Measurements from ENCODE around the gene CUL4B. TPM values are rescaled to one million over a fixed set of nuclear protein-coding genes. Genes with fewer than 3 reads are reported as not detected.
A peak's percentile ranks its signal among the peaks of the same experiment; 100 is the strongest.
"Not testable (repeated sequence)": the region's sequence is repeated elsewhere in the genome, so short reads cannot be mapped to it uniquely, and the experiment has no call there.

The CUL4B gene
- total RNA-seq, 4 donors from 2014 or later, result 42.2 to 60.2 (median 52.3) TPM

GRCh38 chrX:120477453-120477852, 83.3 kb downstream of the CUL4B start:
- H3K9me3 ChIP-seq, result no peaks in the 10 kb centered on the region
- H3K27ac ChIP-seq, result no peak overlapping the region
- H3K4me1 ChIP-seq, result no peaks in the 10 kb centered on the region
- no peak for ATAC-seq
- no peak overlapping the region for H3K4me3 ChIP-seq
- WGBS, 2 donors (ENCODE audit: low coverage in 1 of 2), result 69 to 77% methylated on average over 2 to 3 of the region's 3 CpGs
- TF ChIP-seq POLR2A (IDR thresholded peaks at IDR 0.05) (no peak), EP300 (IDR thresholded peaks at IDR 0.05) (no peak), POLR2AphosphoS5 (IDR thresholded peaks at IDR 0.05) (no peak)
- TF ChIP-seq, protein P1, sequence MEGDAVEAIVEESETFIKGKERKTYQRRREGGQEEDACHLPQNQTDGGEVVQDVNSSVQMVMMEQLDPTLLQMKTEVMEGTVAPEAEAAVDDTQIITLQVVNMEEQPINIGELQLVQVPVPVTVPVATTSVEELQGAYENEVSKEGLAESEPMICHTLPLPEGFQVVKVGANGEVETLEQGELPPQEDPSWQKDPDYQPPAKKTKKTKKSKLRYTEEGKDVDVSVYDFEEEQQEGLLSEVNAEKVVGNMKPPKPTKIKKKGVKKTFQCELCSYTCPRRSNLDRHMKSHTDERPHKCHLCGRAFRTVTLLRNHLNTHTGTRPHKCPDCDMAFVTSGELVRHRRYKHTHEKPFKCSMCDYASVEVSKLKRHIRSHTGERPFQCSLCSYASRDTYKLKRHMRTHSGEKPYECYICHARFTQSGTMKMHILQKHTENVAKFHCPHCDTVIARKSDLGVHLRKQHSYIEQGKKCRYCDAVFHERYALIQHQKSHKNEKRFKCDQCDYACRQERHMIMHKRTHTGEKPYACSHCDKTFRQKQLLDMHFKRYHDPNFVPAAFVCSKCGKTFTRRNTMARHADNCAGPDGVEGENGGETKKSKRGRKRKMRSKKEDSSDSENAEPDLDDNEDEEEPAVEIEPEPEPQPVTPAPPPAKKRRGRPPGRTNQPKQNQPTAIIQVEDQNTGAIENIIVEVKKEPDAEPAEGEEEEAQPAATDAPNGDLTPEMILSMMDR (IDR thresholded peaks at IDR 0.05), result no peak
- no peaks in the 10 kb centered on the region for H3K36me3 ChIP-seq
- H3K27me3 ChIP-seq, result no peaks in the 10 kb centered on the region

- H3K9me3 ChIP-seq, result no peaks in the 10 kb centered on the region
- H3K27me3 ChIP-seq, result no peaks in the 10 kb centered on the region
- H3K36me3 ChIP-seq, result no peaks in the 10 kb centered on the region
- H3K4me1 ChIP-seq, result no peaks in the 10 kb centered on the region
- TF ChIP-seq EP300 (IDR thresholded peaks at IDR 0.05), result no peak
- no peak for TF ChIP-seq POLR2A (IDR thresholded peaks at IDR 0.05)
- TF ChIP-seq POLR2AphosphoS5 (IDR thresholded peaks at IDR 0.05), result no peak
- TF ChIP-seq, protein P1 (IDR thresholded peaks at IDR 0.05), result no peak
- WGBS, 2 donors (ENCODE audit: low coverage in 1 of 2), result 63 to 80% methylated on average over 1 to 2 of the region's 2 CpGs
- ATAC-seq, result no peak
- H3K27ac ChIP-seq, result no peak overlapping the region
- no peak overlapping the region for H3K4me3 ChIP-seq
Measured at GRCh38 chrX:120476714-120477113, 84.0 kb downstream of the CUL4B start.

DNA sequence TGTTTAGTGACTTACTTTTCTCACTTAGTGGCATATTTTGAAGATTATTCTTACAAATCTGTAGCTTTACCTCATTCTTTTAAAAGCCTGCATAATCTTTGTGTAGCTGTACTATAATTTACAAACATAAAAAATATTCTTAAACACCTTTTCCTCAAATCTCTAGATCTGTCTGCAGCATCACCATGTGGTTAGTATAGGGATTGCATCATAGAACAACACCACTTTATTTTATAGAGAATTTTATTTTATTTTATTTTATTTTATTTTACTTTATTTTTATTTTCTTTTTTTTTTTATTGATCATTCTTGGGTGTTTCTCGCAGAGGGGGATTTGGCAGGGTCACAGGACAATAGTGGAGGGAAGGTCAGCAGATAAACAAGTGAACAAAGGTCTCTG, 85.3 kb downstream of the CUL4B start:
- TF ChIP-seq, protein P1 (IDR thresholded peaks at IDR 0.05), result peak; percentile 37 to 58 (median 45)
- not testable (repeated sequence) for H3K4me3 ChIP-seq, H3K9me3 ChIP-seq, H3K4me1 ChIP-seq, H3K36me3 ChIP-seq, ATAC-seq, H3K27ac ChIP-seq, H3K27me3 ChIP-seq
- 29 to 40% methylated on average over 1 of the region's 1 CpG for WGBS, 2 donors (ENCODE audit: low coverage in 1 of 2)

Small RNA genes lying within 50 kb of the gene (small RNA-seq; reads per million reads assigned to genes)
- gene RNU7-37P, result 0 reads per million in 4 donors

Other genes starting within 250 kb of the CUL4B start
- gene TMEM255A, start 249.5 kb downstream of the CUL4B start, total RNA-seq, result 1 to 10 TPM in 3 of 4 donors, under 1 TPM in 1; 0.16 to 8.9 (median 4.1) TPM
- gene ATP1B4, start 198.9 kb downstream of the CUL4B start, total RNA-seq, result not detected
- gene LAMP2, start 91.7 kb downstream of the CUL4B start, total RNA-seq, result 100 to 1,000 TPM in 1 of 4 donors, 10 to 100 TPM in 3; 65.7 to 108 (median 75.6) TPM
- gene MCTS1, start 43.1 kb upstream of the CUL4B start, total RNA-seq, result 10 to 100 TPM; 15.2 to 20.6 (median 17.7) TPM
- gene C1GALT1C1, start 69.1 kb upstream of the CUL4B start, total RNA-seq, result 10 to 100 TPM; 15.2 to 24.8 (median 20.9) TPM